GM21619 (cell line): ENCODE measurements around the gene SLC25A12.
"Not testable (repeated sequence)": the region's sequence is repeated elsewhere in the genome, so short reads cannot be mapped to it uniquely, and the experiment has no call there.

Experiments
- ATAC-seq: cut with Tn5 transposase; IDR thresholded peaks from one replicate; pipeline ENCODE4 v1.9.1; 2021; ENCODE audit not compliant: unreplicated experiment

The SLC25A12 gene

GRCh38 chr2:171832489-171832888, 61.6 kb downstream of the SLC25A12 start:
- no peak for ATAC-seq

- ATAC-seq, result no peak
These were observed 64.0 kb downstream of the SLC25A12 start for GRCh38 chr2:171830039-171830438.

GRCh38 chr2:171824086-171824485, 70.0 kb downstream of the SLC25A12 start:
- ATAC-seq, result no peak

- ATAC-seq, result no peak
These were observed 71.3 kb downstream of the SLC25A12 start for GRCh38 chr2:171822525-171823322.

GRCh38 chr2:171819453-171819852, 74.6 kb downstream of the SLC25A12 start:
- ATAC-seq, result no peak

- no peak for ATAC-seq
These were observed 79.2 kb downstream of the SLC25A12 start for GRCh38 chr2:171814883-171815282.

- ATAC-seq, result no peak
These were observed 79.9 kb downstream of the SLC25A12 start for GRCh38 chr2:171814174-171814573.

GRCh38 chr2:171813729-171814128, 80.3 kb downstream of the SLC25A12 start:
- ATAC-seq, result no peak

GRCh38 chr2:171813126-171813525, 80.9 kb downstream of the SLC25A12 start:
- ATAC-seq, result no peak

GRCh38 chr2:171811245-171811628, 82.8 kb downstream of the SLC25A12 start:
- ATAC-seq, result no peak

GRCh38 chr2:171810422-171811244, 83.4 kb downstream of the SLC25A12 start:
- ATAC-seq, result no peak

GRCh38 chr2:171808885-171809284, 85.2 kb downstream of the SLC25A12 start:
- not testable (repeated sequence) for ATAC-seq

GRCh38 chr2:171807831-171808393, 86.1 kb downstream of the SLC25A12 start:
- no peak for ATAC-seq

GRCh38 chr2:171807119-171807518, 86.9 kb downstream of the SLC25A12 start:
- ATAC-seq, result no peak

GRCh38 chr2:171804456-171804855, 89.6 kb downstream of the SLC25A12 start:
- ATAC-seq, result no peak

GRCh38 chr2:171803757-171804156, 90.3 kb downstream of the SLC25A12 start:
- ATAC-seq, result no peak

- ATAC-seq, result no peak
These were observed 93.4 kb downstream of the SLC25A12 start for GRCh38 chr2:171800639-171801038.

- ATAC-seq, result no peak
These were observed 95.8 kb downstream of the SLC25A12 start for GRCh38 chr2:171798156-171798820.

GRCh38 chr2:171794918-171795317, 99.1 kb downstream of the SLC25A12 start:
- no peak for ATAC-seq

- ATAC-seq, result no peak
These were observed 100.1 kb downstream of the SLC25A12 start for GRCh38 chr2:171793691-171794678.
